SU-DHL-6 (cell line): Measurements from ENCODE around the gene PTPRE.

ENCODE experiments used
- H2AFZ ChIP-seq: fragments of 200-600 bp; sonication (generic); 2 replicates; pipeline ENCODE4 v1.6.1; 2014; ENCODE audit warnings: low read depth, mild to moderate bottlenecking, moderate library complexity, mixed read lengths, antibody characterized with exemption, low read length; ENCODE audit not compliant: severe bottlenecking
- H3F3A ChIP-seq: fragments of 200-600 bp; shearing (Covaris generic); 2 replicates; pipeline ENCODE4 v1.6.0; 2016; ENCODE audit warnings: antibody characterized with exemption, mild to moderate bottlenecking; ENCODE audit not compliant: insufficient read depth
- H3K27ac ChIP-seq: fragments of 200-600 bp; sonication (generic); 2 replicates; pipeline ENCODE4 v1.5.1; 2016; ENCODE audit warnings: low read depth, mild to moderate bottlenecking, low read length, moderate library complexity, mixed read lengths
- H3K27me3 ChIP-seq: fragments of 200-600 bp; sonication (generic), shearing (Covaris generic); 2 replicates; pipeline ENCODE4 v1.6.0; 2014; ENCODE audit warnings: mild to moderate bottlenecking, low read length
- H3K36me3 ChIP-seq: fragments of 200-600 bp; sonication (generic); 2 replicates; pipeline ENCODE4 v1.6.1; 2014; ENCODE audit warnings: mild to moderate bottlenecking, low read length, mixed read lengths
- H3K4me2 ChIP-seq: fragments of 300-600, 200-600 bp; shearing (Covaris generic), sonication (generic); 2 replicates; pipeline ENCODE4 v1.6.0; 2014; ENCODE audit warnings: low read length, low read depth, mild to moderate bottlenecking; ENCODE audit not compliant: poor library complexity, severe bottlenecking
- H3K4me3 ChIP-seq: fragments of 200-600 bp; sonication (generic); 2 replicates; pipeline ENCODE4 v1.5.1; 2014; ENCODE audit warnings: antibody characterized with exemption, low read length, mild to moderate bottlenecking, mixed read lengths; ENCODE audit not compliant: insufficient read depth, poor library complexity, severe bottlenecking
- H3K79me2 ChIP-seq: fragments of 200-600 bp; sonication (generic); 2 replicates; pipeline ENCODE4 v1.6.1; 2014; ENCODE audit warnings: mild to moderate bottlenecking, low read length, moderate library complexity; ENCODE audit not compliant: insufficient read depth
- H3K9ac ChIP-seq: fragments of 200-600 bp; sonication (generic); 2 replicates; pipeline ENCODE4 v1.7.0; 2014; ENCODE audit warnings: mild to moderate bottlenecking, low read length
- H3K9me2 ChIP-seq: fragments of 200-600 bp; sonication (generic); replicated peaks from 2 replicates; pipeline ENCODE4 v1.6.1; 2014; ENCODE audit warnings: low read length; ENCODE audit not compliant: insufficient read depth
- H3K9me3 ChIP-seq: fragments of 200-600 bp; sonication (generic); 2 replicates; pipeline ENCODE4 v1.6.1; 2014; ENCODE audit warnings: low read length, mixed read lengths; ENCODE audit not compliant: insufficient read depth
- H4K20me1 ChIP-seq: fragments of 200-600 bp; sonication (generic); 2 replicates; pipeline ENCODE4 v1.6.1; 2014; ENCODE audit warnings: low read depth, mild to moderate bottlenecking, antibody characterized with exemption, low read length, moderate library complexity, mixed read lengths
- EZH2phosphoT487 ChIP-seq: fragments of 200-600 bp; sonication (generic), shearing (Covaris generic); conservative IDR thresholded peaks from 2 replicates; pipeline ENCODE4 v1.6.1; 2018; ENCODE audit warnings: mild to moderate bottlenecking, antibody characterized with exemption, low read length, moderate library complexity, mixed read lengths
- TF ChIP-seq, protein P1 (sequence below): fragments of 200-600 bp; sonication (generic); IDR thresholded peaks from one replicate; pipeline ENCODE4 v1.5.1; 2017; ENCODE audit warnings: antibody characterized with exemption, mild to moderate bottlenecking, low read length, moderate library complexity; ENCODE audit not compliant: insufficient read depth, poor library complexity, severe bottlenecking

PTPRE gene

DNA sequence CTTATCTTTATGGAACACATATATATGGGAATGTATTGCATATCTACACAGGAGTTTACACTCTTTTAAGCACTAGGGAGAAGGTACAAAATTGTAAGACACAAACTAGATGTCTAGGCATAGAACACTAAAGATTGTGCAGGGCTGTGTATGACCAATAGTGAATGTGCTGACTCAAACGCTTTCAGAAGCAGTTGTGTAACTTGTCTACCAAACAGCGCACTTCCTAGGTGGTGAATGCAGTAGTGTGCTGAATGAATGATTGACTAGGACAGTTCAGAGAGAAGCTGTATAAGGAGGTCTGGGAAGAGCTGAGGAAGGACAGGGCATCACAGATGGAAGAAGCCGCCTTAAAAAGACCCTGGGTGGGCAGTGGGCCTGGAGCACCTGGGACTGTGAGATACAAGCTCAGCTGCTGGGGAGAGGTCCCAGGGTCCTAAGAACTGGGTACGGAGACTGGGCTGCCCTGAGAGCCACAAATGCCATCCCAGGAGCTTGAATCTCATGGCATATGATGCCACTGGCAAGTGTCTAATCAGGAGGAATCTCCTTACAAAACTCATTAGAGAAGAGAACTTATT is 28.3 kb upstream of the PTPRE start:
- H3K9me2 ChIP-seq = no peaks in the 10 kb centered on the region
- H3K9me3 ChIP-seq = no peaks in the 10 kb centered on the region
- H3K4me2 ChIP-seq = no peak overlapping the region
- no peaks in the 10 kb centered on the region for H4K20me1 ChIP-seq
- H3K36me3 ChIP-seq = no peaks in the 10 kb centered on the region
- H3K27me3 ChIP-seq = no peaks in the 10 kb centered on the region
- no peak overlapping the region for H3K4me3 ChIP-seq
- no peaks in the 10 kb centered on the region for H3K79me2 ChIP-seq
- TF ChIP-seq EZH2phosphoT487 = no peak
- TF ChIP-seq, protein P1, sequence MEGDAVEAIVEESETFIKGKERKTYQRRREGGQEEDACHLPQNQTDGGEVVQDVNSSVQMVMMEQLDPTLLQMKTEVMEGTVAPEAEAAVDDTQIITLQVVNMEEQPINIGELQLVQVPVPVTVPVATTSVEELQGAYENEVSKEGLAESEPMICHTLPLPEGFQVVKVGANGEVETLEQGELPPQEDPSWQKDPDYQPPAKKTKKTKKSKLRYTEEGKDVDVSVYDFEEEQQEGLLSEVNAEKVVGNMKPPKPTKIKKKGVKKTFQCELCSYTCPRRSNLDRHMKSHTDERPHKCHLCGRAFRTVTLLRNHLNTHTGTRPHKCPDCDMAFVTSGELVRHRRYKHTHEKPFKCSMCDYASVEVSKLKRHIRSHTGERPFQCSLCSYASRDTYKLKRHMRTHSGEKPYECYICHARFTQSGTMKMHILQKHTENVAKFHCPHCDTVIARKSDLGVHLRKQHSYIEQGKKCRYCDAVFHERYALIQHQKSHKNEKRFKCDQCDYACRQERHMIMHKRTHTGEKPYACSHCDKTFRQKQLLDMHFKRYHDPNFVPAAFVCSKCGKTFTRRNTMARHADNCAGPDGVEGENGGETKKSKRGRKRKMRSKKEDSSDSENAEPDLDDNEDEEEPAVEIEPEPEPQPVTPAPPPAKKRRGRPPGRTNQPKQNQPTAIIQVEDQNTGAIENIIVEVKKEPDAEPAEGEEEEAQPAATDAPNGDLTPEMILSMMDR = no peak
- no peaks in the 10 kb centered on the region for H3F3A ChIP-seq
- no peak overlapping the region for H3K27ac ChIP-seq
- no peak overlapping the region for H2AFZ ChIP-seq
- no peak overlapping the region for H3K9ac ChIP-seq

DNA sequence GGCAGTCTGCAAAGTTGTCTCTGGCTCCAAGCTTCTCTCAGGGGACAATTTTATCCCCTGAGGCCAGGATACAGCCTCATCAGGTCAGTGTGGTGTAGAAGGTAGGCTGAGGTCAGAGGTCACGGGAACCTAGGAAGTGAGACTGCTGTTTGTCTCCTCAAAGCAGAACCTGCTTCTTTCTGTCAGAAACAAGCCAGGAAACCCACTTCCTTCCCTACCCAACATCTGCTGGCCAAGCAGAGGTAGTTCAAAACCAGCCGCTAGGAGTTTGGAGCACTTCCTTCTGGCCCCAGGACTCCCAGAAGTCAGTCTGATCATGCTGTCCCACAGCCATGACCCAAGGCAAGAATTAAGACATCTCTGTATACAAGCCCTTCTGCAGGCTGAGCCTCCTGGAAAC is 26.3 kb upstream of the PTPRE start:
- no peaks in the 10 kb centered on the region for H4K20me1 ChIP-seq
- H3K9ac ChIP-seq = no peak overlapping the region
- H2AFZ ChIP-seq = no peak overlapping the region
- no peak overlapping the region for H3K4me3 ChIP-seq
- TF ChIP-seq EZH2phosphoT487 = no peak
- TF ChIP-seq, protein P1 = no peak
- H3K36me3 ChIP-seq = no peaks in the 10 kb centered on the region
- H3F3A ChIP-seq = no peaks in the 10 kb centered on the region
- H3K27ac ChIP-seq = no peak overlapping the region
- no peak overlapping the region for H3K4me2 ChIP-seq
- H3K9me3 ChIP-seq = no peaks in the 10 kb centered on the region
- no peaks in the 10 kb centered on the region for H3K27me3 ChIP-seq
- no peaks in the 10 kb centered on the region for H3K79me2 ChIP-seq
- no peaks in the 10 kb centered on the region for H3K9me2 ChIP-seq

DNA sequence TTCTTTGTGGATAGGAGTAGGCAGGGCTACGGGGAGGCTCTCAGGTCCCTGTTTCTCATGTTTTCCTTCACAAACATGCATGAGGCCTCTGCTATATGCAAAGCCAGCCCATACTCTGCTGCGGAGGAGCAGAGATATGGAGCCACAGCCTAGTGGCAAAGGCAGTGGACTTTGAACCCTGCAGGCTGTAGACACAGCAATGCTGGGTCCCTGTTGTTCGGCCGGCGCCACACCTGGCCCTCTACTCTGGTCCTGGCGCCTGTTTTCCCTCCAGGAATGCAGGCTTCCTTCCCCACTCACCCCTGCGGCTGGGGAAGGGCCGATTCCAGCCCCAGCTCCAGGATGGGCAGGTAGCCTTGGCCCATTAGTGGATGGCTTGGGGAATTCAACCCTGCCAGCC is 25.6 kb upstream of the PTPRE start:
- H3K27ac ChIP-seq = no peak overlapping the region
- H3K9ac ChIP-seq = no peak overlapping the region
- TF ChIP-seq, protein P1 = no peak
- TF ChIP-seq EZH2phosphoT487 = no peak
- H3K79me2 ChIP-seq = no peaks in the 10 kb centered on the region
- H3K9me2 ChIP-seq = no peaks in the 10 kb centered on the region
- no peaks in the 10 kb centered on the region for H3K36me3 ChIP-seq
- no peaks in the 10 kb centered on the region for H3K9me3 ChIP-seq
- no peak overlapping the region for H3K4me2 ChIP-seq
- H3K27me3 ChIP-seq = no peaks in the 10 kb centered on the region
- no peaks in the 10 kb centered on the region for H3F3A ChIP-seq
- H4K20me1 ChIP-seq = no peaks in the 10 kb centered on the region
- H2AFZ ChIP-seq = no peak overlapping the region
- no peak overlapping the region for H3K4me3 ChIP-seq

DNA sequence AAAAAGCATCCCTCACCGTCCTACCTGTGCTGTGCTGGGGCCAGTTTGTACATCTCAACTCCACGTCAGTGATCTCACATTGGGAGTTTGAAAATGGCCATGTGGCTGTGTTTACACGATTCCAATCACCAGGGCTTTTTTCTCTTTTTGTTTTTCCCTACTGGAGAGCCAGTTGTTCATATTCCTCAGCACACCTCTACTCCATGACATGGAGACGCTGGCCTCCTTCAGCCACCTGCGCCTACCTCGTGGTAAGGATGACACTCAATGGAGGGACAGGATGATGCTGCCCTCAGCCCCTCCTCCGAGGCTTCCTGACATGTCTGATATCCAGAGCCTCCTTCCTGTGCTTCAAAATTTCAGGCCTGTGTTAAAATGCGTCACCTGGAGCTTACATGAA is 24.5 kb upstream of the PTPRE start:
- no peak overlapping the region for H3K4me2 ChIP-seq
- no peaks in the 10 kb centered on the region for H3K79me2 ChIP-seq
- no peaks in the 10 kb centered on the region for H4K20me1 ChIP-seq
- no peak overlapping the region for H3K27ac ChIP-seq
- H3K9me3 ChIP-seq = no peaks in the 10 kb centered on the region
- no peak overlapping the region for H3K4me3 ChIP-seq
- H3K9ac ChIP-seq = no peak overlapping the region
- H2AFZ ChIP-seq = no peak overlapping the region
- no peak for TF ChIP-seq EZH2phosphoT487
- TF ChIP-seq, protein P1 = no peak
- H3F3A ChIP-seq = no peaks in the 10 kb centered on the region
- no peaks in the 10 kb centered on the region for H3K36me3 ChIP-seq
- H3K27me3 ChIP-seq = no peaks in the 10 kb centered on the region
- H3K9me2 ChIP-seq = no peaks in the 10 kb centered on the region
